PC-9 (cell line): ENCODE data around the gene RNF7. TPM values are rescaled to one million over a fixed set of nuclear protein-coding genes. Genes with fewer than 3 reads are reported as not detected.

ENCODE experiments used
- BruUV-seq: library from RNA; stranded (reverse); fragments of 400-500 nt; replicated peaks from 2 replicates; lab custom pipeline; 2021; lab: Mats Ljungman, UMichigan
- CTCF ChIA-PET: fragments of 300-600 bp; sonication (Branson Sonifier 250); formaldehyde crosslinking; loops from one replicate; lab custom pipeline; 2022; ENCODE audit warnings: antibody characterized with exemption; lab: Charles Lee
- POLR2A ChIA-PET: fragments of 300-600 bp; sonication (Branson Sonifier 250); formaldehyde crosslinking; loops from one replicate; lab custom pipeline; 2022; ENCODE audit warnings: antibody characterized with exemption; ENCODE audit not compliant: unreplicated experiment; lab: Charles Lee
- DNase-seq, 2 experiments: peaks; one replicate each; pipeline versions ENCODE4 v3.0.0 to v3.0.0-alpha.2; 2015 to 2022; ENCODE audit warnings: mixed read lengths in 1 of 2
- H2AFZ ChIP-seq: fragments of 200-600 bp; sonication (generic); 2 replicates; pipeline ENCODE4 v1.8.1; 2017; ENCODE audit warnings: antibody characterized with exemption
- H3F3A ChIP-seq: fragments of 200-600 bp; sonication (generic); 2 replicates; pipeline ENCODE4 v1.8.1; 2017; ENCODE audit warnings: antibody characterized with exemption, mild to moderate bottlenecking, low read depth; ENCODE audit not compliant: insufficient read depth
- H3K27ac ChIP-seq: fragments of 200-600 bp; sonication (generic); 2 replicates; pipeline ENCODE4 v1.6.1; 2016; ENCODE audit warnings: mixed run types
- H3K27me3 ChIP-seq: fragments of 200-600 bp; sonication (generic); 2 replicates; pipeline ENCODE4 v1.6.1; 2016; ENCODE audit warnings: low read depth, mixed run types; ENCODE audit not compliant: insufficient read depth
- H3K36me3 ChIP-seq: fragments of 200-600 bp; sonication (generic); 2 replicates; pipeline ENCODE4 v1.6.1; 2016; ENCODE audit warnings: low read depth, mixed run types
- H3K4me1 ChIP-seq: fragments of 200-600 bp; sonication (generic); replicated peaks from 2 replicates; pipeline ENCODE4 v1.6.1; 2016; ENCODE audit warnings: mixed run types; ENCODE audit not compliant: insufficient read depth
- H3K4me2 ChIP-seq: fragments of 200-600 bp; sonication (generic); 2 replicates; pipeline ENCODE4 v1.6.1; 2017; ENCODE audit warnings: mixed run types
- H3K4me3 ChIP-seq: fragments of 200-600 bp; sonication (generic); 2 replicates; pipeline ENCODE4 v1.6.1; 2016; ENCODE audit warnings: mixed run types
- H3K79me2 ChIP-seq: fragments of 200-600 bp; sonication (generic); 2 replicates; pipeline ENCODE4 v1.6.1; 2017; ENCODE audit warnings: low read depth, mixed run types
- H3K9me2 ChIP-seq: fragments of 200-600 bp; sonication (generic); 2 replicates; pipeline ENCODE4 v1.8.1; 2017; ENCODE audit warnings: mild to moderate bottlenecking; ENCODE audit not compliant: insufficient read depth
- H3K9me3 ChIP-seq: fragments of 200-600 bp; sonication (generic); 2 replicates; pipeline ENCODE4 v1.8.1; 2016; ENCODE audit warnings: low read depth; ENCODE audit not compliant: insufficient read depth
- H4K20me1 ChIP-seq: fragments of 200-600 bp; sonication (generic); 2 replicates; pipeline ENCODE4 v1.8.1; 2017; ENCODE audit not compliant: insufficient read depth
- EZH2 ChIP-seq: fragments of 200-600 bp; sonication (generic); IDR thresholded peaks from 2 replicates; pipeline ENCODE4 v1.8.0; 2017; ENCODE audit warnings: antibody characterized with exemption, low read depth
- intact Hi-C: fragments of 100-400 bp; cut with micrococcal nuclease; formaldehyde crosslinking; loops from one replicate; pipeline ENCODE4 v1.10.0; 2022; ENCODE audit not compliant: unreplicated experiment
- total RNA-seq: library from RNA; stranded (reverse); gene quantifications from 2 replicates; pipeline ENCODE4 v1.2.3, GENCODE V29; 2021
- TF ChIP-seq, protein P1 (sequence below): fragments of 200-600 bp; sonication (generic); conservative IDR thresholded peaks from 2 replicates; pipeline ENCODE4 v1.6.1; 2017; ENCODE audit warnings: mixed run types, antibody characterized with exemption, mild to moderate bottlenecking, moderate library complexity

RNF7 gene
- total RNA-seq, 1 experiment from 2014 or later = 82.2 TPM

DNA sequence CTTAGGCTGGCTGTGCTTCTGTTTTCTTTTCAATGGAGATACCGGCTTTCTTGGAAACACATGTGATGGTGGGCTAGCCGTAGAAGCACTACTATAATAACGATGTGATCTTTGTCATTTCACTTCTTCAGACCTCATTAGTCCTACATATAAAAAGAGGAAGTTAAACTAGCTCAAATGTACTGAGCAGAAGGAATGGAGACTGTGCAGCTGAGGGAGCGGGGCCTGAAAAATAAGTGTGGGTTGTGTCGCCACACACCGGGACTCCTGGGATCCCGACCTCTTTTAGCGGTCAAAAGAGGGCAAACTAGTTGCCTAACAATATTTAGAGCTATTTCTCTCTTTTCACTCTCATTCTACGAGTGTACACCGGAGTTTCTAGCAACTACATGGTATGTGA lies 1.0 kb upstream of the RNF7 start:
- Histone ChIP-seq H3K9me2 (no peaks in the 10 kb centered on the region), H3K79me2 (peaks cover 39% of the 10 kb centered on the region), H2AFZ (peak overlapping the region; percentile 31; the same call in 1 of the 2 replicates), H3K4me3 (no peak overlapping the region), H3K36me3 (no peaks in the 10 kb centered on the region), H3K27me3 (no peaks in the 10 kb centered on the region), H3K9me3 (no peaks in the 10 kb centered on the region), H3F3A (peaks cover 10% of the 10 kb centered on the region; the same call in 1 of the 2 replicates), H3K4me1 (peaks cover 16% of the 10 kb centered on the region), H3K4me2 (no peak overlapping the region), H4K20me1 (peaks cover 6% of the 10 kb centered on the region; the same call in 1 of the 2 replicates), H3K27ac (no peak overlapping the region)
- intact Hi-C loops = loop anchor here (5.0 to 10.0 kb wide), 3 partner anchors 90 to 422 kb away; no protein-coding TSS in a partner anchor
- no TSS peak for BruUV-seq
- CTCF ChIA-PET = no interaction called here
- POLR2A ChIA-PET = no interaction called here
- DNase-seq = no peak
- TF ChIP-seq, protein P1, sequence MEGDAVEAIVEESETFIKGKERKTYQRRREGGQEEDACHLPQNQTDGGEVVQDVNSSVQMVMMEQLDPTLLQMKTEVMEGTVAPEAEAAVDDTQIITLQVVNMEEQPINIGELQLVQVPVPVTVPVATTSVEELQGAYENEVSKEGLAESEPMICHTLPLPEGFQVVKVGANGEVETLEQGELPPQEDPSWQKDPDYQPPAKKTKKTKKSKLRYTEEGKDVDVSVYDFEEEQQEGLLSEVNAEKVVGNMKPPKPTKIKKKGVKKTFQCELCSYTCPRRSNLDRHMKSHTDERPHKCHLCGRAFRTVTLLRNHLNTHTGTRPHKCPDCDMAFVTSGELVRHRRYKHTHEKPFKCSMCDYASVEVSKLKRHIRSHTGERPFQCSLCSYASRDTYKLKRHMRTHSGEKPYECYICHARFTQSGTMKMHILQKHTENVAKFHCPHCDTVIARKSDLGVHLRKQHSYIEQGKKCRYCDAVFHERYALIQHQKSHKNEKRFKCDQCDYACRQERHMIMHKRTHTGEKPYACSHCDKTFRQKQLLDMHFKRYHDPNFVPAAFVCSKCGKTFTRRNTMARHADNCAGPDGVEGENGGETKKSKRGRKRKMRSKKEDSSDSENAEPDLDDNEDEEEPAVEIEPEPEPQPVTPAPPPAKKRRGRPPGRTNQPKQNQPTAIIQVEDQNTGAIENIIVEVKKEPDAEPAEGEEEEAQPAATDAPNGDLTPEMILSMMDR = no peak
- no peak for TF ChIP-seq EZH2

DNA sequence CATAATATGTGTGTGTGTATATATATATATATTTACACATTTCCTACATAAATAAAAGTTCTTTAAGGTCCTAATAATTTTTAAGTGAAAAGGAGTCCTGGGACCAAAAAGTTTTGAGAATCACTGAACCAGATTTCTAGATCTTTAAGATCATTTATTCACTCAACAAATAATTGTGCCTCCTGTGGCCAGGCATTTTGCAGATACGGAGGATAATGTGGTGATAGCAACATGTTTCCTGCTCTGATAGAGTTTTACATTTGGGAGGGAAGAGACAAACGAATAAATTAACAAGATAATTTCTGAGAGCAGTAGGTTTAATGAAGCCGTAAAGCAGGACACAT lies 448 bp upstream of the RNF7 start:
- Histone ChIP-seq H4K20me1 (peaks cover 10% of the 10 kb centered on the region; the same call in 1 of the 2 replicates), H3K4me1 (peaks cover 16% of the 10 kb centered on the region), H3K36me3 (peaks cover 3% of the 10 kb centered on the region; the same call in 1 of the 2 replicates), H3F3A (peaks cover 10% of the 10 kb centered on the region; the same call in 1 of the 2 replicates), H3K4me3 (peak overlapping the region; percentile 94), H3K9me3 (no peaks in the 10 kb centered on the region), H3K27me3 (no peaks in the 10 kb centered on the region), H3K27ac (peak overlapping the region; percentile 50; the same call in 1 of the 2 replicates), H3K4me2 (peak overlapping the region; percentile 94), H2AFZ (peak overlapping the region; percentile 97), H3K9me2 (no peaks in the 10 kb centered on the region), H3K79me2 (peaks cover 43% of the 10 kb centered on the region)
- intact Hi-C loops = loop anchor here (1.0 to 10.0 kb wide), 11 partner anchors 90 to 543 kb away; partner anchors contain the start of gene GK5
- TSS peak; percentile 81 for BruUV-seq
- POLR2A ChIA-PET = no interaction called here
- TF ChIP-seq EZH2 = no peak
- TF ChIP-seq, protein P1 = no peak
- no peak for DNase-seq
- CTCF ChIA-PET = no interaction called here

- ChIA-PET POLR2A (interaction anchor here (0.5 to 0.7 kb wide), 3 partner anchors 252 to 341 kb away, joined by 3 to 8 read pairs (median 7); no protein-coding TSS in a partner anchor), CTCF (interaction anchor here (0.6 to 1.6 kb wide), 5 partner anchors 136 to 266 kb away, joined by 3 to 12 read pairs (median 5); no protein-coding TSS in a partner anchor)
- peak overlapping the region; percentile 94 for H3K4me3 ChIP-seq
- TF ChIP-seq, protein P1 = no peak
- TF ChIP-seq EZH2 = no peak
- H2AFZ ChIP-seq = peak overlapping the region; percentile 89
- peaks cover 18% of the 10 kb centered on the region for H4K20me1 ChIP-seq
- H3K9me2 ChIP-seq = no peaks in the 10 kb centered on the region
- peaks cover 9% of the 10 kb centered on the region; the same call in 1 of the 2 replicates for H3K36me3 ChIP-seq
- H3K79me2 ChIP-seq = peaks cover 53% of the 10 kb centered on the region
- peak overlapping the region; percentile 99 for H3K4me2 ChIP-seq
- TSS peak; percentile 43 for BruUV-seq
- peaks cover 10% of the 10 kb centered on the region; the same call in 1 of the 2 replicates for H3F3A ChIP-seq
- peaks cover 21% of the 10 kb centered on the region for H3K4me1 ChIP-seq
- H3K27ac ChIP-seq = peak overlapping the region; percentile 84
- no peaks in the 10 kb centered on the region for H3K9me3 ChIP-seq
- H3K27me3 ChIP-seq = no peaks in the 10 kb centered on the region
- intact Hi-C loops = loop anchor here (1.0 to 10.0 kb wide), 11 partner anchors 92 to 541 kb away; partner anchors contain the start of gene GK5
- peak in 1 of 2 experiments; percentile 47 for DNase-seq
Observed at GRCh38 chr3:141738891-141739363, 829 bp downstream of the RNF7 start.
